ENCODE results near the gene PRRG3. TPM values are rescaled to one million over a fixed set of nuclear protein-coding genes. Genes with fewer than 3 reads are reported as not detected.

PRRG3 gene
- total RNA-seq, 1 experiment from 2014 or later = not detected

DNA sequence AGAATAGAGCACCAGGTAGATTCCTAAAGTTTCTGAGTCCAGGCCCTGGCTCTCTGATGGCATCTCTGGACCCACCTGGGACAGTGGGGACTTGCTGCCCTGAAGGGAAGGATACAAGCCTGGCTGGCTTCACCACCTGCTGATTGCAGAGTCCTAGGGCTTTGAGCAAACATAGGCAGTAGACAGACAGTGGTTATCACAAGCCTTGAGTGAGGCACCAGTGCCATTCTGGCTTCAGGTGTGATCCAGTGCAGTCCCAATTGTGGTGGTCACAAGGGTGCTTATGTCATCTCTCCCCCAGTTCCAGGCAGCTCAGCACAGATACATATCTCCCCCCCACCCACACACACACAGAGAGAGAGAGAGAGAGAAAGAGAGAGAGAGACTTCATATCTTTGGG lies 6.6 kb upstream of the PRRG3 start:
- ChIA-PET CTCF (no interaction called here), POLR2A (no interaction called here)
- Histone ChIP-seq H3K9me3 (no peaks in the 10 kb centered on the region), H3K4me3 (ENCODE audit: low read depth, low read length) (no peak overlapping the region), H3K4me1 (no peaks in the 10 kb centered on the region), H3K36me3 (ENCODE audit: control insufficient read depth, insufficient read depth, low read length) (no peaks in the 10 kb centered on the region), H3K27me3 (replicated peaks; ENCODE audit: control insufficient read depth, insufficient read depth, low read length) (no peaks in the 10 kb centered on the region)
- no TSS peak for BruUV-seq (replicated peaks)
- Mint-ChIP-seq H3K27me3 (ENCODE audit: insufficient read depth, unreplicated experiment) (peaks cover 4% of the 10 kb centered on the region), H3K36me3 (ENCODE audit: insufficient read depth, unreplicated experiment) (no peaks in the 10 kb centered on the region), H3K4me1 (ENCODE audit: low read depth, unreplicated experiment) (no peaks in the 10 kb centered on the region), H3K4me3 (ENCODE audit: unreplicated experiment) (no peak overlapping the region), H3K9me3 (ENCODE audit: unreplicated experiment) (no peaks in the 10 kb centered on the region), H3K27ac (ENCODE audit: unreplicated experiment) (no peak overlapping the region)
- intact Hi-C loops (cut with micrococcal nuclease; ENCODE audit: unreplicated experiment) = no loop called here
- DNase-seq = no peak
- TF ChIP-seq, protein P1, sequence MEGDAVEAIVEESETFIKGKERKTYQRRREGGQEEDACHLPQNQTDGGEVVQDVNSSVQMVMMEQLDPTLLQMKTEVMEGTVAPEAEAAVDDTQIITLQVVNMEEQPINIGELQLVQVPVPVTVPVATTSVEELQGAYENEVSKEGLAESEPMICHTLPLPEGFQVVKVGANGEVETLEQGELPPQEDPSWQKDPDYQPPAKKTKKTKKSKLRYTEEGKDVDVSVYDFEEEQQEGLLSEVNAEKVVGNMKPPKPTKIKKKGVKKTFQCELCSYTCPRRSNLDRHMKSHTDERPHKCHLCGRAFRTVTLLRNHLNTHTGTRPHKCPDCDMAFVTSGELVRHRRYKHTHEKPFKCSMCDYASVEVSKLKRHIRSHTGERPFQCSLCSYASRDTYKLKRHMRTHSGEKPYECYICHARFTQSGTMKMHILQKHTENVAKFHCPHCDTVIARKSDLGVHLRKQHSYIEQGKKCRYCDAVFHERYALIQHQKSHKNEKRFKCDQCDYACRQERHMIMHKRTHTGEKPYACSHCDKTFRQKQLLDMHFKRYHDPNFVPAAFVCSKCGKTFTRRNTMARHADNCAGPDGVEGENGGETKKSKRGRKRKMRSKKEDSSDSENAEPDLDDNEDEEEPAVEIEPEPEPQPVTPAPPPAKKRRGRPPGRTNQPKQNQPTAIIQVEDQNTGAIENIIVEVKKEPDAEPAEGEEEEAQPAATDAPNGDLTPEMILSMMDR (IDR thresholded peaks at IDR 0.05; ENCODE audit: insufficient read depth in 1 of 2, low read depth in 1 of 2, low read length in 1 of 2, severe bottlenecking in 1 of 2, unreplicated experiment in 1 of 2) = no peak

DNA sequence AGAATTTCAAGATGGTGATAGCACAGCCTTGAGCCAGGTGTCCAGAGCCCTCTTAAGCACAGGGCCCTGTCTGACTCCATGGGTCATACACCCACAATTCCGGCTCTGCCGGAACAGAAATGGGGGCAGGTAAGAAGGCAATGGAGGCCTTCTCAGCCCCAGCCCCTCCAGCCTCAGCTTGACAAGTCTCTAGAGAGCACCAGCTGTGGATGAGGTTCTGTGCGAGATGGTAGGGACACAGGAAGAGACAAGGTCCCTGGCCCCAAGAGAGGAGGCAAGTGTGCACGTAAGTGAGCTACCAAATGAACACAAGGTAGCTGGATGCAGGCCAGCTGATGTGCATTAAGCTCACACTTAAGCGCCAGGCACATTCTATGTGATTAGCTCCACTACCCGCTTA lies 2.4 kb upstream of the PRRG3 start:
- H3K36me3 Mint-ChIP-seq (ENCODE audit: insufficient read depth, unreplicated experiment) = no peaks in the 10 kb centered on the region
- Histone ChIP-seq H3K4me3 (ENCODE audit: low read depth, low read length) (no peak overlapping the region), H3K36me3 (ENCODE audit: control insufficient read depth, insufficient read depth, low read length) (no peaks in the 10 kb centered on the region), H3K4me1 (no peaks in the 10 kb centered on the region), H3K9me3 (no peaks in the 10 kb centered on the region), H3K27me3 (replicated peaks; ENCODE audit: control insufficient read depth, insufficient read depth, low read length) (no peaks in the 10 kb centered on the region)
- H3K4me1 Mint-ChIP-seq (ENCODE audit: low read depth, unreplicated experiment) = no peaks in the 10 kb centered on the region
- H3K27me3 Mint-ChIP-seq (ENCODE audit: insufficient read depth, unreplicated experiment) = peaks cover 5% of the 10 kb centered on the region
- H3K9me3 Mint-ChIP-seq (ENCODE audit: unreplicated experiment) = no peaks in the 10 kb centered on the region
- BruUV-seq (replicated peaks) = no TSS peak
- CTCF ChIA-PET = no interaction called here
- TF ChIP-seq, protein P1 (IDR thresholded peaks at IDR 0.05; ENCODE audit: insufficient read depth in 1 of 2, low read depth in 1 of 2, low read length in 1 of 2, severe bottlenecking in 1 of 2, unreplicated experiment in 1 of 2) = no peak
- no peak for DNase-seq
- no peak overlapping the region for H3K4me3 Mint-ChIP-seq (ENCODE audit: unreplicated experiment)
- POLR2A ChIA-PET = no interaction called here
- intact Hi-C loops (cut with micrococcal nuclease; ENCODE audit: unreplicated experiment) = no loop called here
- no peak overlapping the region for H3K27ac Mint-ChIP-seq (ENCODE audit: unreplicated experiment)

DNA sequence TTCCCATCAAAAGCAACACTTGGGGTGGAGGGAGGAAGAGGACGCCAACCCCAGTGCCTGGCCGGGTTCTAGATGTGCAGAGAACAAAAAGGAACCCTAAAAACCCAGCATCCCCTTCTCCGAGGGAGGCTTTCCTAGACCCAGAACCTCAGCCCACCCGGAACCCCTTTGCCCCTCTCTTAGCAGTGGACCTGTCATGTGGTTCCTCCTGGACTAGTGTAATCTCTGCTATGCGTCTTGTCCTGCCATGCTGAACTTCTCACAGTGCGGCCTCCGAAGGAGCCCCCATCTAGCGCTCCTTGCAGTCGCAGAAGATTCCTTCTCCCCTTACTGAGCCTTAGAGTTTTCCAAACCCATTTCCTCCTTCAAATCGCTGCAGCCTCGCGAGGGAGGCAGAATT lies 1.1 kb upstream of the PRRG3 start:
- Mint-ChIP-seq H3K27ac (ENCODE audit: unreplicated experiment) (no peak overlapping the region), H3K4me3 (ENCODE audit: unreplicated experiment) (no peak overlapping the region), H3K9me3 (ENCODE audit: unreplicated experiment) (no peaks in the 10 kb centered on the region), H3K4me1 (ENCODE audit: low read depth, unreplicated experiment) (no peaks in the 10 kb centered on the region), H3K27me3 (ENCODE audit: insufficient read depth, unreplicated experiment) (peaks cover 5% of the 10 kb centered on the region), H3K36me3 (ENCODE audit: insufficient read depth, unreplicated experiment) (no peaks in the 10 kb centered on the region)
- DNase-seq = no peak
- TF ChIP-seq, protein P1 (IDR thresholded peaks at IDR 0.05; ENCODE audit: insufficient read depth in 1 of 2, low read depth in 1 of 2, low read length in 1 of 2, severe bottlenecking in 1 of 2, unreplicated experiment in 1 of 2) = no peak
- no TSS peak for BruUV-seq (replicated peaks)
- Histone ChIP-seq H3K9me3 (no peaks in the 10 kb centered on the region), H3K27me3 (replicated peaks; ENCODE audit: control insufficient read depth, insufficient read depth, low read length) (no peaks in the 10 kb centered on the region), H3K4me3 (ENCODE audit: low read depth, low read length) (no peak overlapping the region), H3K4me1 (no peaks in the 10 kb centered on the region), H3K36me3 (ENCODE audit: control insufficient read depth, insufficient read depth, low read length) (no peaks in the 10 kb centered on the region)
- CTCF ChIA-PET = no interaction called here
- intact Hi-C loops (cut with micrococcal nuclease; ENCODE audit: unreplicated experiment) = no loop called here
- POLR2A ChIA-PET = no interaction called here
